ENCODE measurements around the gene UBLCP1.

- TF ChIP-seq, protein P1, sequence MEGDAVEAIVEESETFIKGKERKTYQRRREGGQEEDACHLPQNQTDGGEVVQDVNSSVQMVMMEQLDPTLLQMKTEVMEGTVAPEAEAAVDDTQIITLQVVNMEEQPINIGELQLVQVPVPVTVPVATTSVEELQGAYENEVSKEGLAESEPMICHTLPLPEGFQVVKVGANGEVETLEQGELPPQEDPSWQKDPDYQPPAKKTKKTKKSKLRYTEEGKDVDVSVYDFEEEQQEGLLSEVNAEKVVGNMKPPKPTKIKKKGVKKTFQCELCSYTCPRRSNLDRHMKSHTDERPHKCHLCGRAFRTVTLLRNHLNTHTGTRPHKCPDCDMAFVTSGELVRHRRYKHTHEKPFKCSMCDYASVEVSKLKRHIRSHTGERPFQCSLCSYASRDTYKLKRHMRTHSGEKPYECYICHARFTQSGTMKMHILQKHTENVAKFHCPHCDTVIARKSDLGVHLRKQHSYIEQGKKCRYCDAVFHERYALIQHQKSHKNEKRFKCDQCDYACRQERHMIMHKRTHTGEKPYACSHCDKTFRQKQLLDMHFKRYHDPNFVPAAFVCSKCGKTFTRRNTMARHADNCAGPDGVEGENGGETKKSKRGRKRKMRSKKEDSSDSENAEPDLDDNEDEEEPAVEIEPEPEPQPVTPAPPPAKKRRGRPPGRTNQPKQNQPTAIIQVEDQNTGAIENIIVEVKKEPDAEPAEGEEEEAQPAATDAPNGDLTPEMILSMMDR (IDR thresholded peaks at IDR 0.05; ENCODE audit: poor library complexity): no peak
- no peak for TF ChIP-seq EZH2 (IDR thresholded peaks at IDR 0.05; ENCODE audit: borderline replicate concordance)
- no peak for TF ChIP-seq EZH2phosphoT487 (IDR thresholded peaks at IDR 0.05; ENCODE audit: low read depth, severe bottlenecking, unreplicated experiment)
Measured at GRCh38 chr5:159257629-159258283, 5.3 kb upstream of the UBLCP1 start.

All from hepatocyte (in vitro differentiated cells).